ENCODE measurements around the gene SEC63.

DNA sequence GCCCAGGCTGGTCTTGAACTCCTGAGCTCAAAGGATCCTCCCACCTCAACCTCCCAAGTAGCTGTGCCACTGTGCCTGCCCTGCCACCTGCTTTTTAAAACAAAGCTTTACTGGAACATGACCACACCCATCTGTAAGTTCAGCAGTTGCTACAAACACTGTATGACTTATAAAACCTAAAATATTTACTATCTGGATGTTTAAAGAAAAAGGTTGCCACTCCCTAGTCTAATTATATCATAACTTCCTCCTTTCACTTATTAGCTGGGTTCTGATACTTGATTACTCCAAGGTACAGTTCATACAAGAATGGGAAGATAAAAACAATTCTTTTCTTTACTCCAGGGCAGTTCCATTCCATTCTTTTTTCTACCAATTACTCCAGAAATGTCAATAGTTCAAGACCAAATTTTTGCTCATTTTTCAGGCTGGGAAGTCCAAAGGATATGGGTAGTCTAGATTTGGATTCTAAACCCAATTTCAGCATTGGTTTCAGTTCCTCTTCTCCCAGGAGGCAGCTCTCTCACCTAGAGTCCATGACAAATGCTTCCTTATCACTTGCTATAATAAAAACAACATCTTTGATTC lies 63.1 kb downstream of the SEC63 start:
- TF ChIP-seq CTCF (IDR thresholded peaks at IDR 0.05) (no peak), POLR2A (IDR thresholded peaks at IDR 0.05) (no peak)
